Brain microvascular endothelial cell (primary cell): ENCODE measurements around the gene CS.

Source experiments
- DNase-seq: peaks from one replicate; pipeline ENCODE4 v3.0.0-alpha.2; 2020
- H3K27ac ChIP-seq: fragments of 250-450 bp; sonication (Bioruptor Pico); 2 replicates; pipeline ENCODE4 v1.5.1; 2020; ENCODE audit warnings: mild to moderate bottlenecking, moderate library complexity
- H3K27me3 ChIP-seq: fragments of 250-450 bp; sonication (Bioruptor Pico); replicated peaks from 2 replicates; pipeline ENCODE4 v1.5.1; 2020; ENCODE audit warnings: mild to moderate bottlenecking
- H3K36me3 ChIP-seq: fragments of 250-450 bp; sonication (Bioruptor Pico); replicated peaks from 2 replicates; pipeline ENCODE4 v1.5.1; 2020; ENCODE audit warnings: mild to moderate bottlenecking
- H3K4me3 ChIP-seq: 2 replicates; pipeline ENCODE4 v1.5.1; 2011; ENCODE audit warnings: low read depth, mild to moderate bottlenecking, control low read depth, low read length, moderate library complexity
- in situ Hi-C: cut with HindIII; loops from 2 replicates; pipeline ENCODE4 v1.10.0; 2017; ENCODE audit warnings: low sequenced_read_pairs, low pct_ligation_motif_present
- TF ChIP-seq, protein P1 (sequence below): IDR thresholded peaks from 2 replicates; pipeline ENCODE4 v1.5.1; 2011; ENCODE audit warnings: low read depth, mild to moderate bottlenecking, moderate library complexity, low read length, control low read depth, inconsistent platforms; ENCODE audit errors: missing control alignments

CS gene

DNA sequence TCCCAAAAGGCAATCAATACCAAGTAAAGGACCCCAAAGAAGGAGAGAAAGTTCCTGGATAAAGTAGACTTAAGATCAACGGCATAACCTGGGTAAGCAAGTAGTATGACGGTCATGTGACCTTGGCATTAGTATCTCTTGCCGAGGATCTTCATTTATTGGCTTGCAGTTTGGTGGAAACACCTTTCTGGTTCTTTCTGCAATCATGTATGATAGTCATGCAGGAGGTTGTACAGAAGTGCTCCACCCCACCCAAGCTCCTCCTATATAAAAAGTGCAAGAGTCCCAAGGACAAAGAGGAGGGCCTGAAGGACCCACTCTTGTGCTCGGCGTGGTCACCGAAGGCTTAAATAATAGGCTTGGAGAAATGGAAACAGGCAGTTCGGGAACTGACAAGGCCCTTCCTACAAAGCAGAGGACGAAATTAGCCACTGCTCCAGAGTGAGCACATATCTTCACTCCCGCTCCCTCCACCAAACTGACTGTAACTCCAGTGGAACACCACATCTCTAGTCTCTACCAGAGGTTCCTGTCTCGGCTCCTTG, 750 bp downstream of the CS start:
- Histone ChIP-seq H3K4me3 (peak overlapping the region; percentile 93), H3K27me3 (no peaks in the 10 kb centered on the region), H3K36me3 (peaks cover 9% of the 10 kb centered on the region), H3K27ac (peak overlapping the region; percentile 80)
- TF ChIP-seq, protein P1, sequence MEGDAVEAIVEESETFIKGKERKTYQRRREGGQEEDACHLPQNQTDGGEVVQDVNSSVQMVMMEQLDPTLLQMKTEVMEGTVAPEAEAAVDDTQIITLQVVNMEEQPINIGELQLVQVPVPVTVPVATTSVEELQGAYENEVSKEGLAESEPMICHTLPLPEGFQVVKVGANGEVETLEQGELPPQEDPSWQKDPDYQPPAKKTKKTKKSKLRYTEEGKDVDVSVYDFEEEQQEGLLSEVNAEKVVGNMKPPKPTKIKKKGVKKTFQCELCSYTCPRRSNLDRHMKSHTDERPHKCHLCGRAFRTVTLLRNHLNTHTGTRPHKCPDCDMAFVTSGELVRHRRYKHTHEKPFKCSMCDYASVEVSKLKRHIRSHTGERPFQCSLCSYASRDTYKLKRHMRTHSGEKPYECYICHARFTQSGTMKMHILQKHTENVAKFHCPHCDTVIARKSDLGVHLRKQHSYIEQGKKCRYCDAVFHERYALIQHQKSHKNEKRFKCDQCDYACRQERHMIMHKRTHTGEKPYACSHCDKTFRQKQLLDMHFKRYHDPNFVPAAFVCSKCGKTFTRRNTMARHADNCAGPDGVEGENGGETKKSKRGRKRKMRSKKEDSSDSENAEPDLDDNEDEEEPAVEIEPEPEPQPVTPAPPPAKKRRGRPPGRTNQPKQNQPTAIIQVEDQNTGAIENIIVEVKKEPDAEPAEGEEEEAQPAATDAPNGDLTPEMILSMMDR = no peak
- in situ Hi-C loops = no loop called here
- DNase-seq = no peak

DNA sequence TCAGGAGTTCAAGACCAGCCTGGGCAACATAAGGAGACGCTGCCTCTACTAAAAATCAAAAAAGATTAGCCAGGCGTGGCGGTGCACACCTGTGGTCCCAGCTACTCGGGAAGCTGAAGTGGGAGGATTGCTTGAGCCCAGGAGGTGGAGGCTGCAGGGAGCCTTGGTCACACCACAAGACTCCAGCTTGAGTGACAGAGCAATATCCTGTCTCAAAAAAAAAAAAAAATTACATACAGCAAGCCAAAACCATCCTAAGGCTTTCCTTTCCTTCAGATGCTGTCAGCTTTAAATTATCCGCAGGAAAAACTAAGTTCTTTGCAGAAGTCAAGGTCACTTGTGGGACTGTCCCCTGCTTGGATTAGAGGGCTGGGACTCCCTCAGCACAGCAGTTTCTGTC, 1.3 kb downstream of the CS start:
- TF ChIP-seq, protein P1 = no peak
- peaks cover 9% of the 10 kb centered on the region for H3K36me3 ChIP-seq
- DNase-seq = no peak
- peak overlapping the region; percentile 93 for H3K4me3 ChIP-seq
- H3K27me3 ChIP-seq = no peaks in the 10 kb centered on the region
- in situ Hi-C loops = no loop called here
- H3K27ac ChIP-seq = no peak overlapping the region

DNA sequence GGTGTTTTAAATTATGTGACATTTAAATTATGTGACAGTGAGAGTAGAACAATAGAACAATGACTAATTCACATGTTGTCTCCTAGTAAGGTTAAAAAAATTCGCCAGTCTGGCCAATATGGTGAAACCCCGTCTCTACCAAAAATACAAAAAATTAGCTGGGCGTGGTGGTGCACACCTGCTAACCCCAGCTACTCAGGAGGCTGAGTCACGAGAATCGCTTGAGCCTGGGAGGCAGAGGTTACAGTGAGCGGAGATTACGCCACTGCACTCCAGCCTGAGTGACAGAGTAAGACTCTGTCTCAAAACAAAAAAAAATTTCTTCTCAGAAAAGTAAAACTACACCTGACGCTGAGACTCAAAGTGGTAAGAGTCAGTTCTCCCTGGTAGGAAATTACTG, 2.7 kb downstream of the CS start:
- Histone ChIP-seq H3K36me3 (peaks cover 9% of the 10 kb centered on the region), H3K4me3 (no peak overlapping the region), H3K27ac (no peak overlapping the region), H3K27me3 (no peaks in the 10 kb centered on the region)
- no peak for DNase-seq
- in situ Hi-C loops = no loop called here
- TF ChIP-seq, protein P1 = no peak

DNA sequence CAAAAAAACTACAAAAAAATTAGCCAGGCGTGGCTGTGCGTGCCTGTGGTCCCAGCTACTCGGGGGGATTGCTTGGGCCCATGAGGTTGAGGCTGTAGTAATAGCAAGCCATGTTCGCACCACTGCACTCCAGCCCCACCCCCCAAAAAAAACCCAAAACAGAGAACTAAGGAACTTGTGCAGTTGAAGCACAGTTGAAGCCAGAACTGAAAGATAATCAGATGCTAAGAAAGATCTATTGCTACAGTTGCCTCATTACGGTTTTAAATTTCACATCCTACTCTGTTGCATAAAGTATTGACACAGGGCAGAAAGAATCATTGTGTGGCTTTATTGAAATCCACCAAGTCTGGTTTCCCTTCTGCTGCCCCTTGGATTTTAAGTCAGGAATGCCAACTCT, 3.8 kb downstream of the CS start:
- DNase-seq = no peak
- Histone ChIP-seq H3K27me3 (no peaks in the 10 kb centered on the region), H3K27ac (no peak overlapping the region), H3K4me3 (no peak overlapping the region), H3K36me3 (peaks cover 10% of the 10 kb centered on the region)
- in situ Hi-C loops = no loop called here
- TF ChIP-seq, protein P1 = no peak

DNA sequence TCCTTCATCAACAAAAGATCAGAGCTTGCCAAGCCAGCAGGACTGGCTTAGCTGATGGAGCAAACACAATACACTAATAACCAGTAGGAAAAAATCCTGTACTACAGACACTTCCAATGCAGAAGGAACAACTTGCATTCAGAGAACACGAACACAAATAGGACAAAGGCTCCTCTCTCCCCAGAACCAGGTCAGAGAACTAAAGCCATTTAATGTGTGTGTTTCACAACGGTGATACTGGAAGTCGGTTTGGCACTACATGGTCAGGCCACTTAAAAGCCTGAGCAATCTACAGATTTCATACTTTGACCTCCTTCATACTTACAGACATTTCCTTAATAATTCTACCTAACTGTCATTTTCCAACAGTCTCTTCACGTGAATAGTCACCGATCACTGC, 6.3 kb downstream of the CS start:
- no peak for DNase-seq
- in situ Hi-C loops = no loop called here
- H3K27ac ChIP-seq = no peak overlapping the region
- no peaks in the 10 kb centered on the region for H3K27me3 ChIP-seq
- TF ChIP-seq, protein P1 = no peak
- H3K36me3 ChIP-seq = peaks cover 14% of the 10 kb centered on the region
- H3K4me3 ChIP-seq = no peak overlapping the region

DNA sequence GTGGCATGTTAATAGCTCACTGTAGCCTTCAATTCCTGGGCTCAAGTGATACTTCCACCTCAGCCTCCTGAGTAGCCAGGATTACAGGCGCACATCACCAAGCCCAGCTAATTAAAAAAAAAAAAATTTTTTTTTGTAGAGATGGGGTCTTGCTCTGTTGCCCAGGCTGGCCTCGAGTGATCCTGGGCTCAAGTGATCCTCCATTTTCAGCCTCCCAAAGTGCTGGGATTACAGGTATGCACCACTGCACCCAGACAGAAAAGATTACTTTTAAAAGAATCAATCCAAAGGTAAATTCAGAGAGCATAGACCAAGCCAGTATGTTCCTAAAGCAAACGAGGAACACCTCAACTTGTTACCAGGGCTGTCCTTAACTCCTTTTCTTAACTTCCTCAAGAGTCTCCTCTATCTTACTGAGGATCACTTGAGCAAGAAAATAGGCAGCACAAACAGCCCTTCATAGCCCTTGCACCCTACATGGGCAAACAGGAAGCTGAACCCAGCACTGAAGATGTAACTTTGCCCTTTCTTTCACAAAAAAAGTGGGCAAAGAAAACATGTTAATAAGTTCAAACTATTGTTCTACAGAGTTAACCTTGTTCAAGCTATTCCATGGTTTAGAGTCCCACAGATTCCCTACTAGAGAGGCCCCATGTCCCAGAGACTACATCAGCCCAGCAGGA, 11.3 kb downstream of the CS start:
- no peak overlapping the region for H3K27ac ChIP-seq
- H3K4me3 ChIP-seq = no peak overlapping the region
- DNase-seq = no peak
- TF ChIP-seq, protein P1 = no peak
- no peaks in the 10 kb centered on the region for H3K27me3 ChIP-seq
- peaks cover 28% of the 10 kb centered on the region for H3K36me3 ChIP-seq
- in situ Hi-C loops = no loop called here
